HT1080 (cell line): Measurements from ENCODE around the gene LGR6. TPM values are rescaled to one million over a fixed set of nuclear protein-coding genes. Genes with fewer than 3 reads are reported as not detected.
"Not testable (repeated sequence)": the region's sequence is repeated elsewhere in the genome, so short reads cannot be mapped to it uniquely, and the experiment has no call there.

ENCODE experiments used
- DNase-seq: peaks from one replicate; pipeline ENCODE4 v3.0.0-alpha.2; 2015; ENCODE audit warnings: low read depth
- total RNA-seq: library from RNA; depleted of rRNA; stranded (reverse); fragments of >200 nt; shearing (Covaris generic); gene quantifications from 2 replicates; pipeline ENCODE4 v1.2.3, GENCODE V29; 2014

Gene LGR6
- total RNA-seq, 1 experiment from 2014 or later: not detected

DNA sequence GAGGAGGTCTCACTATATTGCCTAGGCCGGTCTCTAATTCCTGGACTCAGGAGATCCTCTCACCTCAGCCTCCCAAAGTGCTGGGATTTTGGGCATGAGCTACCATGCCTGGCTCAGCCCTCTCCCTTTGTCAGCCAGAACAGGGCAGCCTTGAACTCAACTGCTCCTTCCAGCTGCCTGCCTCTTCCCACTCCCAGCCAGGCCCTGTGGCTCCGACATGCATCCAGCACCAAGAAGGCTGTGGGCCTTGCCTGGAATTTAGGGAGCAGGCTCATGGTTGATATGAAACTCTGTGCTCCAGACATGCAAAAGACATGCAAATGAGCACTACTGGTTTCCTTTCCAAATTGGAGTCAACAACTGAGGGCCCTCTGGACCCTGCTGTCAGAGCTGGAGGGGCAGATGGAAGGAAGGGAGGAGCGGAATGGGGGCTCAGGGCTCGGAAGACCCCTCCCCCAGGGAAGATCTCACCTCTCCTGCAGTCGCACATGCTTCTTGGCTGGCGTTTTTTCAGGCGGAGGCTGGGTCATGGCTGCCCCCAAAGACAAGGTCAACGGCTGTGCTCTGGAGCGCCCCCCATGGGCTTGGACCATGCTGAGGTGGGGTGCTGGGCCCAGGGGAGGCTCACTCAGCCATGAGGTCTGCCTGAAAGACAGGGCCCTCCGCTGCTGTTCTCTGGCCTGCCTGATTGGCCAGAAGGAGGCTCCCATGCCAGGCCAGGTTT, 34.6 kb upstream of the LGR6 start:
- no peak for DNase-seq

GRCh38 chr1:202159534-202160371, 33.8 kb upstream of the LGR6 start:
- DNase-seq: no peak

- no peak for DNase-seq
Observed at GRCh38 chr1:202160377-202160940, 33.1 kb upstream of the LGR6 start, which contains the start of gene PTPN7. Gene PTPN7 (minus strand): TSS chr1:202160602. CDS start chr1:202159402, 1,200 bp downstream.

- no peak for DNase-seq
Observed at GRCh38 chr1:202161151-202162046, 32.2 kb upstream of the LGR6 start.

DNA sequence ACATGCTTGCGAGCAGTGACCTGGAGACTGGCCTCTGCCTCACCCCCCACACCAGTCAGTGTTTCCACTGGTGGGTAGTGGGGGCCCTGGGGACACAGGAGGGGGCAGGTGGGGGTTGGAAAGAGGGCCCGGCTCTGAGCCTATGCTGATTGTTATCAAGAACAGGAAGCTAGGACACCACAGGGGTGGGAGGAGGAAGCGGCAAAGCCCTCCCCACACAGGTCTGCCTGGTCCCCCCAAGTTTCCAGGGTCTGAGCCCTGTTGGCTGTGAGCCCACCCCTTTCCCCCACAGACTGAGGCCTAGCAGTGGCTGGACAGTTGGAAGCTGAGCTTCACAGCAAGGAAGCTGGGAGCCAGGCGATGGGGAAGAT, 31.6 kb upstream of the LGR6 start:
- no peak for DNase-seq

DNA sequence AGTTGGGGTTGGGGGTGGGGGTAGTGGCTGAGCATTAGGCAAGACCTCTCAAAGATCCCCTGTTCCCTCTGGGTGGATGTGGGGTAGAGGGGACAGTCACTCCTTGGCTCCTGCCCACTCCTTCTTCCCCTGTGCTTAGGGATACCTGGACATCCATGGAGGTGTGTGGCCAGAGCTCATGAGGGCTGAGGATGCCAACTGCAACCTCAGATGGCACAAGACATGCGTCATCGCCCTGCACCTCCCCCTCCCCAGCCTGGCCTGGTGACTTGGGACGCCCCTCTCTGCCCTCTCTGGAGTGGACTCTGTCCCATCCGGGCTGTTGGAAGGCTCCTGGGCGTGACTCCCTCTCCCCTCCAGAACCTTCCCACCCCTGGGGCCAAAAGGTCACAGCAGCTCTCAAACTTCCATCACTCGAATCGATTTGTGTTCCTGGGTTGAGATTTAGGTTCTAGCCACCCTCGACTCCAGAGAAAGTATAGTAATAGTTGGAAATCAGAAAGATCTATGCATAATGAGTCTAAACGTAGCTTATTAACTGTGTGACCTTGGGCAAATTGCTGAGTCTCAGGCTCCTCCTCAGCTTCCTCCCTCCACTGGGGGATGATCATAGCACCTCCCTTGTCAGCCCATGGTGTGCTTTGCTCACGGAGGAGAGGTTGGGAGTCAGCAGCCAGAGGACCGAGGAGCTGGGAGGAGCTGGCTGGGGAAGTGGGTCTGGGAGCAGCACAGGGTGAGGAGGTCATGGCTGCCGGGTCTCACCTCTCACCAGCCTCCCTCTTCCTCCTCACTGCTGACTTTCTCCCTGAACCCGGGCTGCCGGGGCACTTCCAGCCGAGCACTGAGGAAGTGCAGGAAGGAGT, 30.9 kb upstream of the LGR6 start:
- no peak for DNase-seq

DNA sequence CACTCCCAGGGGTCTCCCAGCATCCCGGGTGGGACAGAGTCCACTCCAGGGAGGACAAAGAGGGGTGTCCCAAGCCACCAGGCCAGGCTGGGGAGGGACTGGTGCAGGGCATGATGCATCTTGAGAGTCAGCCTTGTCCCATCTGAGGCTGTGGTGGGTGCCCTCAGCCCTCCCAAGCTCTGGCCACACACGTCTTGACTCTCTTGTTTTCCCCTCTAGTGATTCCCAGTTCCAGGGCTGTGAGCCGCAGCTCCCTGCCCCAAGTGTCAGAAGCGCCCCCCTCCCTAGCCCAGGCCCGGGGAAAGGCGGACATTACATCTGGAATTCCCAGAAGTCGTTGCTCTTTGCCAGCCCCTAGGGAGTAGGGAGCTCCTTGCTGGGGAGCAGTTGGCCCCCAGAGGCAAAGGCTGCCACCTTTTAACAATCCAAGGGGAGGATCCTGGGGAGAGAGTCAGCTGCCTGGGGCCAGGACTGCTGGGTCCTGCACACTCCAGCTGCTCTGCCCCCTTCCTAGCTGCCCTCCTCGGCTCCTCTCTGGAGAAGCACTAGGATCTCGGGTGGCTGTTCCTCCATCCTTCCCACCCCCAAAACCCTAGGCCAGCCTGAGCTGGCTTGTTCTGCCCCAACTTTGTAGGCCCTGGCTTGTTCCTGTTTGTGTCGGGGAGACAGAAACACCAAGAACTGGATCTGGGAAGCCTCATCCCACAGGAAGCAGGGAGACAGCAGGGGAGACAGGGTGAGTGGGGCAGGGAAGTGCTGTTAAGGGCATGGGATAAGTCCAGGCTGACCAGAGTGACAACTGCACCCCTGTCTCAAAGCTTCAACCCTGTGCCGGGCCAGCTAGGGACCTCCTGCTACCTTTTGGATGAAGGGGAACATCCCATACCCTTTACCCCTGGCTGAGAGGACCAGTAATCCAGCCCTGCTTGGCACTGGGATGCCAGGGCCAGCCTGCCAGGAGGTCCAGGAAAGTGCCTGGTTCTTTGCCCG, 30.0 kb upstream of the LGR6 start:
- no peak for DNase-seq

- DNase-seq: no peak
Observed at GRCh38 chr1:202164271-202165037, 29.1 kb upstream of the LGR6 start.

GRCh38 chr1:202165267-202165941, 28.2 kb upstream of the LGR6 start:
- DNase-seq: no peak

- DNase-seq: no peak
Observed at GRCh38 chr1:202165942-202166843, 27.4 kb upstream of the LGR6 start.

- not testable (repeated sequence) for DNase-seq
Observed at GRCh38 chr1:202167054-202167453, 26.5 kb upstream of the LGR6 start.

DNA sequence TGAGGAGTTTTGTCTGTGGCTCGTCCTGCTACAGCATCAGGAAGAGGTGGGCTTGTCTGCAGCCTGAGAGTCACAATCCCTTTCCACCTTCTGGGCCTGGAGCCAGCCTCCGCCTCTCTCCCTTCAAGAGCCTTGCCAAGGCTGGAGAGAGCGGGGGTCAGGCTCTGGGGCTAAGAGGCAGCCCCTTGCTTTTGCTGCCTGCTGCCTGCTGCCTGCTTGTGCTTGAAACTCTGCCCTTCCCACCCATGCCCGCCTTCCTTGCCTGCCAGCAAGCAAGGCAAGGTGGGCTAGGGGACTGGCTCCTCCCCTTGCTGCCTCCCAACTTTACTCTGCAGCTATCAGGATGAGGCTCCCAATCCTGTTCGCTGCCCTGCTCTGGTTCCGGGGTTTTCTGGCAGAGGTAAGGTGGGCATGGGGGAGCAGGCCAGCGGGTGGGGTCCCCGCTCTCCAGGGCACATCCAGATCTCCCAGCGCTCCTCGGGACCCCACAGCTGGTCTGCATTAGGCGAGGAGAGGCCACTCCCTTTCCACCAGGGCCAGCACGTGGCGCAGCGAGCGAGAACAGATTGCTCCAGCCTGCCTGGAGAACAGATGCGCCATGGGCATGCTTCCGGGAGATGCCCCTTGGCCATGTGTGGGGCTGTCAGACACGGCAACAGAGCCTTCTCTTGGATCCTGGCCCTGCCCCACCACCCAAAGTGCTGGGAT, 25.7 kb upstream of the LGR6 start:
- DNase-seq: no peak

- no peak for DNase-seq
Observed at GRCh38 chr1:202168861-202169260, 24.7 kb upstream of the LGR6 start.

DNA sequence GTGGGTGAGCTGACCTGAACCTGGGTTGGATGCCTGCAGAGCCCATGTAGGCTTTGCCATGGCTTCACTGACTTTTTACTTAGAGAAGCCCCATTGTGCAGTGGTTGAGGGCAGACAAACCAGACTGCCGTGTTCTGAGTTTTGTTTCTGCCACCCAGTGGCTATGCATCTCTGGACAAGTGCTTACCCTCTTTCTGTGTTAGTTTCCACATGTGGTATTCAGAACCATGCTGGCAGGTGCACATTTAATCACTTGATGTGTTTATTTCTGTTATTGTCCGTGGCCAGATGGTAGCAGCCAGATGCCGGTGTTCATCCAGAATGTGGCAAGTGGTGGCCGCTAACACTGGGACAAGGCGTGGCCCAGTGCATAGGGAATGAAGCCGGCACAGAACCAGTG, 22.9 kb upstream of the LGR6 start:
- no peak for DNase-seq

GRCh38 chr1:202171292-202172014, 22.1 kb upstream of the LGR6 start:
- DNase-seq: no peak
